ENCODE measurements around the gene IL1R2.

Gene IL1R2

DNA sequence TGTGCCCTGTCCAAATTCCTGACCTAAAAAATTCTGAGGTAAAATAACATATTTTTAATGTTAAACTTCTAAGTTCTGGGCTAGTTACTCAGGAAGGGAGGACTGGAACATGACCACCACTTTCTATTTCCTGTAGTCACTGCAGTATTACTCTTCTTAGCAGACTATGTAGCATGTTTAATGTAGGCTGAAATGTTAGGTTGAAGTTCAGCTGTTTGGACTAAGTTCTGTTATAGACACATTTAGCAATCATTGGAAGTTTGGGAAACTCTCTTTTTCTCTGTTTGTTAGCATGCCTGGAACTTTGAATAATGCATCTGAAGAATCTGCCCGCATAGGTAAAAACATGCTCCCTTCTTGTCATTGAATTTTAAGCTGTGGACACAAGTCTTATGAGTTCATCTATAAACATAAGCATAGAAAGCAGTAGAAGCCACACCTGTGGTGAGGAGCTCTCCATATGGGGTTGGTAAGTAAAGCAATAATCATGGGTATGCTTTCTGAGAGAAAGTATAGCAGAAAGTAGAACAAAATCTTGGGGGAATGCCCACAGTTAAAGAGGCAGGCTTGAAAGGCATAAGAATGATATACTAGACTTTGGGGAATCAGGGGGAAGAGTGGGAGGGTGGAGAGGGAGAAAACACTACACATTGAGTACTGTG is 52.6 kb downstream of the IL1R2 start:
- no peak for DNase-seq

DNA sequence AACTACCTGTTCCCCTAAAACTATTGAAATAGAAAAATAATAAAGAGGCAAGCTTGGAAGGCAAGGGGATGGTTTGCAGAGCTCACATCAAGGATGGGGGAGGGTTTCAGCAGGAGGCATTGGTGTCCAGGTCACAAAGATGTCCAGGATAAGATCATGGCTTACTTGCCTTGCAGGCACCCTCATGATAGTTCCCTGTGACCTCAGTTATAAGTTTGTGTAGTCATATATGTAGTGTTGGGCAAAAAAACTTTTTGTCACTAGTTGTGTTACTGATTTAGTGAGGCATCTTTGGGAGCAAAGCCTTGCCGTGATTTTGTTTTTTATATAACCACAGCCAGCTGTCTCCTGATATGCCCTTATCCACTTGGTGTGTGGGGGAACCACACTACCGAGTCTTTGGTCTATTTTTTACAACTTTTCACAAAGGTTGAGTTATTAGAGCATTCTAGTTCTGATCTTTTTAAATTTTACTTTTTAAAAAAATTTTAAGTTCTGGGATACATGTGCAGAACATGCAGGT is 53.3 kb downstream of the IL1R2 start:
- no peak for DNase-seq

DNA sequence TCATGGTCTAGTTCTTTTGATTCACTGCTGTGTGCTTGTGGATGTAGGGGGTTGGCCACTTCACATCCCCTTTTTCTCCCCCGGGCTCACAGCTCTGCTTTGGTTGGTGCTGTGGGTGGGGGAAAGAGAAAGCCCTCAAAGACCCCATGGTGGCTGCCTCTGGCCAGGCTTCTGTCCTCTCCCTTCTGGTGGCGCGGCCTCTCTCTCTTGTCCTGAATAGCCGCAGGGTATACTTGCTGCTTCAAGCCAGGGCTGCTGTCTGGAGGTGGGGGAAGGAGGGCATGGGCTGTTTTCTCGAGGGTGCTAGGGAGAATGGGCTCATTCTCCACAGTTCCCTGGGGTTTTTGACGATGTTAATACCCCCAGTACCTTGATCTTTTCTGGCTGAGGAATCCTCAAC is 53.9 kb downstream of the IL1R2 start:
- DNase-seq: no peak

DNA sequence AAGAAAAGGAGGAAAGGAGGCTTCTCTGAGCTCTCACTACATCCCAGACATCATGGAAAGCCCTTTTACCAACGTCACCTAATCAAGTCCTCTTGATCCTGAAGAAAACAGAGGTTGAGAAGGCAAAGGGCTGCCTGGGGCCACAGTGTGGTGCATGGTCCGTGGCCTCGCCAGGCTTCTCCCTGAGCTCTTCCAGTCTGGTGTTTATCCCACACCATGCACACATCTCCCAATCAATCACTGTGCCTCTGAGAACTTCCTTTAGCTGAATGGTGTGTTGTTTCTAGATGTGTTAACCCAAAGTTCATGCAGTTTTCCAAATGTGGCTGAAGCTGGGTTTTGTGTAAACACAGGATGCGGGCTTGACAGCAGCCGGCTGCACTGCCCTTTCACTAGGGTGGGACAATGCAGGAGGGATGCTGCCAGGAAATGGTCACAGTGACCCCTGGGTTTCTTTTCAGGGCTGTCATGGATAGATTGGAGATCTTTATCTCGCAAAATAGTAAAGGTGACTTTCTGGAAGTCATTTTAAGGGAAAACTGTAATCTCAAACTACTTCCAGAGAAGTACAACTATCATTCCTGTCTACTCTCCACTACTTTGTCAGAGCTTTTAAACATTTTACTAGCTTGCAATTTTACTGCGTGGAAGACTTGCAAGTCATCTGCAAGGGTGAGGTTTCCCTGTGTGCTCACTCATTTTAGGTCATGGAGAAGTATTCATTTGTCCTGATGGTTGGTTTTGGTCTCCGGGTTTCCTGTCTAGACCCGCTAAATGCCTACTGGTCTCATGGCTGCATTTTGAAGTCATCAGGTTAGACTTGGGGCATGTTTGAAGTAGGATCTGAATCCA is 54.6 kb downstream of the IL1R2 start:
- no peak for DNase-seq

DNA sequence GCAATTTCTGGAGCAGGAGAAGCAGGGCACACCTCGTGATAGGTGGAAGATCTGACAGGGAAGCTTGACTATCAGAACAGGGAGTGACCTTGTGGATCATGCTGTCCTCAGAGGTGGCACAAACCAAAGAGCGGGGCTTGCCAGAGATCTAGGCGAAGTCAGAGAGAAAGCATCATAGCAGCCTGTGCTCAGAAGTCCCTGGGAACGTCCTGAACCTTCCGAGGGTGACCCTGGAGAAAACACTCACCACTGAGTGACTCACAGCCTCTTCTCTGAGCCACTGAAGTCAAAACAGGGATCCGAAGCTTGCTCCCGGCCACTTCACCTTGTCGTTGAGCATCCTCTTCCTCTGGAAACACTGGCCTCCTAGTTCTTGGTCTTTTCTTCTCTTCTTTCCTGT is 56.7 kb downstream of the IL1R2 start:
- no peak for DNase-seq

DNA sequence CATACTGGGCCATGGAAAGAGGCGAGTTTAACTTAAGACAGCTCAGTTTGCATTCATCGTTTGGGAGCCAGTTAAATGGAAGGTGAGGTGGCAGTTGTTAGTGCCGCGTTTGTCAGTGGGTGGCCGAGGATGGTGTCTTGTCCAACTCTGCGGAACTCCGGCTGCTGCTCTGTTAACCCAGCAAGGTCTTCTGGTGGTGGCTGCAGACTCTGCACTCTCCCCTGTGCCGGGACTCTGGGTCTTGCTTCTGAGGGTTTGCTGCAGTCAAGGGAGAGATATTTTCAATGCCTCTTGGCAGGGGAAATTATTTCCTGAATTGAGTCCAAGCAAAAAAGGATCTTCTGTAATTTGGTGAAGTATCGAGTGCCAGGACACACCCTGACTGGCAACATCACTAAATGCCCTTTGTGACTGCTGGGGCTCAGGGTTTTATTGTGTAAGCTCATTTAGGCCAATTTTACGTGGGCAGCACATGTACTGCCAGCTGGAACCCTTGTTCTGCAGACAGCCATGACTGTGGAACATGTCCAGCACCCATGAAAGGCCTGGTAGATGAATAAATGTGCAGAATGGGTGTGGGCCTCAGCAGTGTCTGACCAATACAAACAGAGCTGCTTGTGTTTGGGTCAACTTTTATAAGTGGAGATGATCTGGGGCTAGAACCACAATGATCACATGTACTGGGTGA is 58.1 kb downstream of the IL1R2 start:
- no peak for DNase-seq

DNA sequence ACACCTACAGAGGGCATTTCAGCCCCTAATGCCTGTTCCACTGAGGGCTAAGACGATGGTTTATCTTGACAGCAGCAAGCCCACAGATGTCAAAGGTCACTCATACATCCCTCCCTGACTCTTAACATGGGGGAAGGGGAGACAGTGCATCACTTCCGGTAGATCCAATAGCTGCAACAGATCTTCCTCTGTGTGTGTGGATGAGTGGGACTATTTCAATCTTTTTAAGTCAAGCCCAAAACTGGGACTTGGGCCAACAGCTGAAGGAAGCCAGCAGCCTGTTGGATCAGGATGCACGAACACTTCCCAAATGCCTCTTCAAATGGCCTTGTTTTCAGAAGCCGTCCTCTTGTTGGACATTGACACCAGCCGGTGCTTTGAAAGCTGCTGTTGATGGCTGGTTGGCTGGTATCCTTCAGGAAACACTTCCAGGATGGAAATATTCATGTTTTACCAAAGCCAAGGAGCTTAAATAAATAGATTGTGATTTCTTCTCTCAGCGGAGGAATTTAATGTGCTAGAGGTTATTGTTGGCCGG is 59.2 kb downstream of the IL1R2 start:
- DNase-seq: no peak

DNA sequence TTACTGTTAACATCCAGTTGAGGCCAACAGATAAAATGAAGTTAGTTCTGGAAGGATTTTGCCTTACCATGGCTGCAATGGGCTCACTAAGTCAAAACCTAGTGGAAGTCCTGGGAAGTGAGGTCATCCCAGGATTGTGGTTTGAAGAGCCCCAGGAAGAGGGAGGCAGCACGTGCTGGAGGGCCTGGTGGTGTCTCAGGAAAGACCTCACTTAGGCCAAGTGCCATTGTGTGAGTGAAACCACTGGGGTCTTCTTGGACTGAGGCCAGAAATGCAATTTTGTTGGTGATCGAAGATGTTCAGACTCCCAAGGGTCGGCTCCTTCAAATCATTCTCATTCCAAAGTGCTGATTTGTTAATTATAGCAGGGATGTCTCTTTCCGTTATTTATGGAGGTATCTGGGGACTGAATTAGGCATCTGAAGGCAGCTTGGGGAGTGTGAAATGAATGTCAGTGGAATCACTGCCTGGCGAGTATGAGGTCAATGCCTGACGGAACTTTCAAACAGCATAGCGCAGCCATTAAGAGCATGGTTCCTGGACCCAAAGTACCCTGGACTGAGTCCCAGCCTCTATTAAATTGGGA is 60.0 kb downstream of the IL1R2 start:
- no peak for DNase-seq

DNA sequence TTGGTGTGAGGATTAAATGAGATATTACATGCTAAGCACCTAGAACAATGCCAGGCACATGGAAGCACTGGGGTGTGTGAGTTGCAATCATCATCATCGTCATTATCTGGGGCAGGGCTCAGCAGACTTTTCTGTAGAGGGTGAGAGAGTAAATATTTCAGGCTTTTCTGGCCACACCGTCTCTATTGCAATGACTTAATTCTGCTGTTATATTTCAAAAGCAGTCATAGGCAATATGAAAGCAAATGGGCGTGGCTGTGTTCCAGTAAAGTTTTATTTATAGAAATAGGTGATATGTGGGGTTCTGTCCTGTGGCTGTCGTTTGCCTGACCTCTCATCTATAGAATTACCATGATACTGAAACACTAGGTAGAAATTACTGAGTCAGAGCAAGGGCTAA is 60.6 kb downstream of the IL1R2 start:
- DNase-seq: no peak

DNA sequence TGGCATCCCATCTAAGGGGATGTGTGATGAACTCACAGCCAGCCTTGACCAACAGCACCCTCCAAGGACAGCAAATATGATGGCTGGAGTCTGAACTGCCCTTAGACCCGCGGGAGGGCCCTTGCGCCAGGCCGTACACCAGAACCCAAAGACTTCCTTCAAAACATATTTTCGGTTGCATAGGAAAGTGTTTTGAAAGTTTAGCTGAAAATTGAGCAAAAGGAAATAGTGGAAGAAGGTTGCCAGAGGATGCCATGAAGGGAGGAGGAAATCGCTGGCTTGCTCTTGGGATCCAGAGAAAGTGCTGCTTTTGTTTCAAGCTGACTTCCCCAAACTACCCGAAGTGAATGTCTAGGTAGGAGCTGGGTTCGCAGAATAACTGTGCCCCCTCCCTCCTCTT is 61.3 kb downstream of the IL1R2 start:
- no peak for DNase-seq

DNA sequence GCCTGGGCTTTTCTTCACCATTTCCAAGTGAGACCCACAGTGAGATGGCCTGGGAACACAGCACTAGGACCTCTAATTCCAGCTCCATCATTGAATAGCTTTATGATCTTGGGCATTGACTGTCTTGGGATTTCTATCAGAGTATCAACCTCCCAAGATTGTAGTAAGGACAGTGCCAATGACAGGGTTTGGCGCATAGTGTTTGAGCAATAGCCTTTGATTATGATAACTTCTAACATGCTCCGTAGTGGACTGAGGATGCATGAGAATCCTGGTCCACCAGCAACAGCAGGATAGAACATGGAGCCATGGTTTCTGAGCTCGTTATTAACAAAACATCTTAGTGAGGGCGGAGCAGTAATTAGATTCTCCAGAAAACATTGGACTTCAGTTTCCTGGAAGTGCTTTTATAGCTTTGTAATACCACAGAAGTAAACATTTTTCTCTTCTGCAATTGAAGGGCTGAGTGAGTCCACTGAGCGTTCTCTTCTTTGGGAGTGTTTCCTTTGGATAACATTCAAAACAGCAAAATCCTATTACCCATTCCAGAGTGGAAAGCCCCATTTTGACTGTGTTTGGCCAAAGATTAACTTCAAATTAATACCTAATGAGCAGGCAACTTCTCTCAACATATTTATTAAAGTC is 63.7 kb downstream of the IL1R2 start:
- no peak for DNase-seq

DNA sequence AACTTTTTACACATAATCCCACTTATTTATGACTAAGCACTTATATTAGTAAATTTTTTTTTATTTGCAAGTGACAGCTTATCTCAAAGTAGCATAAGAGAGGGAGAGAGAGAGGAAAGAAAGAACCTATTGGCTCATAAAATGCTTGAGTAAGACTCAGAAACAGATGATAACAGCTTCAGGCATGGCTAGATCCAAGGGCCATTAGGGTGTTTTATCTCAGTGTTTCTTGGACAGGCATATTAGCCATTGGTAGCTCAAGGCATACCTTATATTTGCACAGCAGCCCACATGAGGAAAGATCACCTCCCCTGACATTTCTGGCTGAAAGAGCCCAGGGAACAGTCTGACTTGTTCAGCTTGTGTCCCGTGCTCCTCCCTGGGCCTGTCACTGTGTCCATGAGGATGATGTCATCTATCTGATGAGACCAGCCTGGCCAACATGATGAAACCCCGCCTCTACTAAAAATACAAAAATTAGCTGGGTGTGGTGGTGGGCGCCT is 64.4 kb downstream of the IL1R2 start:
- DNase-seq: no peak

DNA sequence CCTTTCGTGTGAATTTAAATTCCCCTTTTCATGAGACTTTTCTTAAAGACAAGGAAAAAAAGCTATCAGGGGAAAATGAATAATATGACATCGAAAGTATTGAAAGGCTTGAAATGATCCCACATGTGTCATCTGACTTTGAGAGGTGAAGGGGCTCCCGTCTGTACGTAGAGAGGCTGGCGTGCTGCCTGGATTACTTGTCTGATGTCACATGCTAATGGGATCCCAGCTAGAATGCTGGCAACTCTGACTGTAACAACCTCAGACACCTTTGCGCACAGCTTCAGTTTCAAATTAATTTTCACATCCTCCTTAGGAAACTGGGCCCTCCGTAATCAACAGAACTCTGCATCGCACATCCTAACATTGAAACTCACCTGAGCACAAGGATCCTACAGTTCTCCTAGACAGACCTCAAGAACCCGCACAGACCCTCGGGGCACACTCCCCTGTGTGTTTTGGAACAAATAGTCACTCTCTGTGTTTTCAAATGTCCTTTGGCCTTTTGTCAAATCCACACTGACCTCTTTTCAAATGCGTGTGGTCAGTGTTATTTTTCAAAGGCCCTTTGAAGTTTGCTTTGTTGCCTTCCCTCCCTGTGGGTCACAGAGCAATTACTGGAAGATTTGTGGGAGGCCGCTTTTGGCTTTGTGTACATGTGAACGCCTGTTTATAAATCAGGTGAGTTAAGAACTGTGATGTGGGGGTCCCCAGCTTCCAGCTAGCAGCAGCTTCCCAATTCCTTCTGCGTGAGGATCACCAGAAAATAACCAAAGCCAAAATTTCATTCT is 65.9 kb downstream of the IL1R2 start:
- no peak for DNase-seq

DNA sequence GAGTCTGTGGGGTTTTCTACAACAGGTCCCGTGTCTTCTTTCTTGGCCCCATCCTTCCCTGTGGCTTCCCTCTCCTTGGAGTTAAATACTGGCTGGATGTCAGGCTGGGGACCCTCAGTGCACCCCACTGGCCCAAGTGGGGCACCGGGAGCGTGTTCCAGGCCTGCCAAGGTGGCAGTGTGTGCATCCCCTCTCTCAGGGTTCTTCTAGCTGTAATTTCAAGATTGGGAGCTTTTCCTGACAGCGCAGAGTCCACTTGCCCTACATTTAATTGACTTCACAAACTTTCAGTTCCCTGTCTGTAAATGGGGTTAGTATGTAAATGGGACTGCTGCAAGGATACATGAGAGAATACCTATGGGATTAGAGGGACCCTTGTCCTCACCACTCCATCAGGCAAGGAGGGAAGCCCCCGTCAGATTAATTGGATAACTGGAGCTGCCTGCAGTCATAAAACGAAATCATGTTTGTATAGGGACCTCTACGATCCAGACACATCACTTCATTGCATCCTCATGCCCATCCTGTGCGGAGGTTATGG is 66.6 kb downstream of the IL1R2 start:
- no peak for DNase-seq

DNA sequence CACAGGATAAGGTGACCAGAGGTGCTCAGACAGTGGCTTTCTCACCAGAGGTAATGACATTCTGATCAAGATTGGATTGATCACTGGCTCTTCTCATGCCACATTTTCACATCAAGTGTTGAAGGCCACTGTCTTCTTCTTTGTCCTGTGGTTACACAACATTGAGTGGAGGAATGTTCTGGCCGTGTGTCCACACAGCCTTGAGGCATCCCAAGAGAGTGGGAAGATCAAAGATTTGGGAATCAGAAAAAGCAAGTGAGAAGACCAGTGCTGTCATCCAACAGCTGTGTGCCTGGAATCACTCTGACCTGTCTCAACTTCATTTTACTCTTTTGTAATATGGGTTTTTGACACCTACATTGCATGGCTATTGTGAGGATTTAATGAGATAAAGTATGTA is 67.4 kb downstream of the IL1R2 start:
- DNase-seq: no peak

DNA sequence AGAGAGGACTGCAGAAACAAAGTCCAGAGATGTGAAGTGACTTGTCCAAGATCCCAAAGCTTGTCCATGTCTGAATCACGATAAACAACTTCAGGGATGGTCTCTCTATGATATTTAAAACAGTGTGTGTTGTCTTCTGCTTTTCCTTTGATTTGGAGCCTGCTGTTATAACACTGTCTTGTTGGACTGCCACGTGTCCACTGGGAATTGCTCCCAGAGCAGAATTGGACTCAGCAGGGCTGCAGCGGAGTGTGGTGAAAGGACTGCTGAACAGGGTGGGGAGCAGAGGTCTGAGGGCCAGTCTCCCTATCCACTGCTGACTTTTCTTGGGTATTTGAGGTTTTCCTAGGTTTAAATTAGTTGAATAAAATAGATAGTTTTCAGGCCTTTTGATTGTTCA is 68.3 kb downstream of the IL1R2 start:
- DNase-seq: no peak

DNA sequence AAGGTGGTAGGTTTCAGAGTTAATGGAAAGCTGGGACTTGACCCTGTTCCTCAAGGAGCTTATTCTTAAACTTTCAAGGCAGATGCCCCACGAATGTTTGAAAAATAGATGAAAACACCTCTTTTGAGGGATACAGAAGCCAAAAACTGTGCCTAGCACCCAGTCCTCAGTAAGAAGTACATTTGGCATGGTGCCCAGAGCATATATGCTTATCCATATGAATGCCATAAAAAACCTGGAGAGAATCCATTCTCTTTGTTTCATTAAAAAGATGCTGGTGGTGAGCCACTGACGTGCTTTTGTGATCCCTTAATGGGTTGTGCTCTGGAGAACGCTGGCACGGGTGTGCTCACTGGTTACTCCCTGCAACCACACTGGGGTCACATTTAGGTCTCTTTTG is 69.0 kb downstream of the IL1R2 start:
- DNase-seq: no peak

DNA sequence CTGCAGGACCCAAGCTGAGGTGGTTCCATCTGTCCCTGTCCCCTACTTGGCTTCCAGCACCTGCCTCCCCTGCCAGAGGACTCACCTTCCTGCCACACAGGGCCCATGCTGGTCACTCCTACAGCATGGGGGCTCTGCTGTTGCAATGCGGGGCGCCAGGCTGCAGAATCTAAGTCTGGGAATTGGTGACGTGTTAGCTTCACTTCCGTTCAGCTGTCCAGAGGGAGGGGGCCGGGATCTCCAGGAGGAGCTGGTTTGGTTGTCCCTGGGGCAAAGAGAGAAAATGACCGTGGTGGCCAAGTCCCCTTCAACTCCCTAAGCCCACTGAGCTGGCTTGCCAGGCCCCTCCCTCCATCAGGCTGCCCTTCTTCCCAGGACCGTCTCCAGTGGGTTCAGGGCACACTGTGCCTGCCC is 69.5 kb downstream of the IL1R2 start:
- DNase-seq: no peak

DNA sequence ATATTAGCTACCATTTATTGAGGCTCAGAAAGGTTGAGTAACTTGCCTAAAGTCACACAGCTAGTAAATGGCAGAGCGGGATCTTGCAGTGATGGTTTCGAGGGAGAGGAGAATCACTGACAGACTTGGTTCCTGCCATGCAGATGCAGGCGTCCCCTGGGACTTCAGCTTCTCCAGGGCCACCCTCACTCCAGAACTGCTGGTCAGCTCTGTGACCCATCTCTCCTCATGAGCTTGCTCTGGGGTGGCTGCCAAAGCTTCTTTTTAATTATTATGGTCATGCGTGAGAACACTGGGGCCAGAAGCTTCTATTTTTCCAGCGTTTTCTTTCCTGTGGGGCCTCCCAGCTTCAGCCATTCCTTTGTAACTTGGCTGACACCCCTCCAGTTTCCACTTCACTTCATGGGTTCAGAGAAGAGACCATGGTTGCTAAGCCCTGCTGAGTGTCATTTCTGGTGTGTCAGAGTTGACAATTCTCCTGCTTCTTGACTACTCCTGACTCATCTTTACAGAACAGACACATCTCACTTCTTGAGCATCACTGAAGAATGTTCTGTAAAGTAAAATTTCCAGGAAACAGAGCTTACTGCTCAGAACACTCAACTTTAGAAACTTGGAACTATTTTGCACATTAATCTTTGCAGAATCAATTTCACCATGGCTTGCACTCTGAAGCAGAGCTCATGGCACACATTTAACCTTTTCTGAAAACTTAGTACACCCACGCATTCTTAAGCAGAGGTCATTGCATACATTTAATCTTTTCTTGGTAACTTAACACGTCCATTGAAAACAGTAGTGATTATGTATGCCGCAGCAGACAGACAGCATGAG is 70.4 kb downstream of the IL1R2 start:
- no peak for DNase-seq

DNA sequence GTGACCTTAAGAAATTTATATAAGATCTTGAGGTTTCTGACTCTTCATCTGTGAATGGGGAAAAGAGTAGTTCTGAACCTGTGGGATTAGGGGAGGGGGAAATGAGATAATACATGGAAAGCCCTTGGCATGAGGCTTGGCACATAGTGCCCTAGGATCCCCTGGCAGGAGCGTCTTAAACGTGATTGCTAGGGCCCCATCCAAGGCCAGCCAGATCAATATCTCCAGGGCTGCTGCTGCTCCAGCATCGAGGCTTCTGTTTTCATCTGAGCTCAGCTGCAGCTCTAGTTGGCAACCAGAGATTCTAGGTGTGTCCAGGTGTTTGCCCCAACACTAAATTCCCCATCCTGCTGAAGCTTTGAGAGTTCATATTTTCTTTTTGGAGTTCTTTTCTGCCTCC is 71.0 kb downstream of the IL1R2 start:
- DNase-seq: no peak
